GM23338 (cell line): ENCODE results near the gene FANCL. TPM values are rescaled to one million over a fixed set of nuclear protein-coding genes. Genes with fewer than 3 reads are reported as not detected.
"Not testable (repeated sequence)": the region's sequence is repeated elsewhere in the genome, so short reads cannot be mapped to it uniquely, and the experiment has no call there.

Source experiments
- ATAC-seq: fragments of 200-7000 bp; cut with Tn5 transposase; 3 replicates; pipeline ENCODE4 v1.9.1; 2020
- DNase-seq: peaks from one replicate; pipeline ENCODE4 v3.0.0-alpha.2; 2015; ENCODE audit warnings: low spot score
- H2AFZ ChIP-seq: fragments of 200-600 bp; sonication (generic); 2 replicates; pipeline ENCODE4 v1.8.0; 2016; ENCODE audit warnings: antibody characterized with exemption, mild to moderate bottlenecking, moderate library complexity
- H3F3A ChIP-seq: fragments of 200-600 bp; sonication (generic); replicated peaks from 2 replicates; pipeline ENCODE4 v1.8.0; 2017; ENCODE audit warnings: antibody characterized with exemption, mixed run types, low read depth
- H3K27ac ChIP-seq: fragments of 200-600 bp; sonication (generic); 2 replicates; pipeline ENCODE4 v1.6.1; 2016; ENCODE audit warnings: low read depth
- H3K27me3 ChIP-seq: fragments of 200-600 bp; sonication (generic); 2 replicates; pipeline ENCODE4 v1.8.0; 2016; ENCODE audit warnings: mild to moderate bottlenecking, mixed run types, moderate library complexity; ENCODE audit not compliant: insufficient read depth
- H3K36me3 ChIP-seq: fragments of 200-600 bp; sonication (generic); 2 replicates; pipeline ENCODE4 v1.8.0; 2016; ENCODE audit warnings: mild to moderate bottlenecking; ENCODE audit not compliant: insufficient read depth
- H3K4me1 ChIP-seq: fragments of 200-600 bp; sonication (generic); 2 replicates; pipeline ENCODE4 v1.8.0; 2016; ENCODE audit warnings: mild to moderate bottlenecking, moderate library complexity; ENCODE audit not compliant: insufficient read depth
- H3K4me2 ChIP-seq: fragments of 200-600 bp; sonication (generic); 2 replicates; pipeline ENCODE4 v1.7.1; 2017; ENCODE audit warnings: mixed run types
- H3K4me3 ChIP-seq: fragments of 200-600 bp; sonication (generic); 2 replicates; pipeline ENCODE4 v1.6.1; 2016; ENCODE audit warnings: mixed run types
- H3K79me2 ChIP-seq: fragments of 200-600 bp; sonication (generic); replicated peaks from 2 replicates; pipeline ENCODE4 v1.8.0; 2017; ENCODE audit warnings: mild to moderate bottlenecking; ENCODE audit not compliant: insufficient read depth
- H3K9me2 ChIP-seq: fragments of 200-600 bp; sonication (generic); 2 replicates; pipeline ENCODE4 v1.8.0; 2017; ENCODE audit not compliant: insufficient read depth
- H4K20me1 ChIP-seq: fragments of 200-600 bp; sonication (generic); replicated peaks from 2 replicates; pipeline ENCODE4 v1.8.0; 2017; ENCODE audit warnings: mild to moderate bottlenecking; ENCODE audit not compliant: insufficient read depth
- H3K27ac Mint-ChIP-seq: 2 replicates; pipeline ENCODE4 v1.8.0; 2020; ENCODE audit warnings: inconsistent platforms, mild to moderate bottlenecking, moderate library complexity, mixed read lengths
- H3K27me3 Mint-ChIP-seq: 3 replicates; pipeline ENCODE4 v1.8.0; 2022; ENCODE audit warnings: low read depth, mild to moderate bottlenecking, moderate library complexity, mixed read lengths, inconsistent platforms; ENCODE audit not compliant: insufficient read depth, poor library complexity
- H3K36me3 Mint-ChIP-seq: 3 replicates; pipeline ENCODE4 v1.8.0; 2021; ENCODE audit warnings: low read depth, mild to moderate bottlenecking, inconsistent platforms, moderate library complexity, mixed read lengths
- H3K4me1 Mint-ChIP-seq: 3 replicates; pipeline ENCODE4 v1.8.0; 2020; ENCODE audit warnings: mild to moderate bottlenecking, inconsistent platforms, mixed read lengths
- H3K4me3 Mint-ChIP-seq: 3 replicates; pipeline ENCODE4 v1.8.0; 2021; ENCODE audit warnings: moderate library complexity, mild to moderate bottlenecking, inconsistent platforms, mixed read lengths
- H3K9me3 Mint-ChIP-seq: 3 replicates; pipeline ENCODE4 v1.8.0; 2020; ENCODE audit warnings: moderate library complexity, mild to moderate bottlenecking, inconsistent platforms, mixed read lengths
- CREB1 ChIP-seq: fragments of 250-450 bp; sonication (Bioruptor Pico); IDR thresholded peaks from 2 replicates; pipeline ENCODE4 v1.5.0; 2020; ENCODE audit warnings: low read depth, mild to moderate bottlenecking, moderate library complexity
- CTCF ChIP-seq, 2 experiments: fragments of 200-600 bp in 1 of 2; sonication (generic) in 1 of 2; conservative IDR thresholded peaks; 2 replicates each; pipeline versions ENCODE4 v1.5.1 to v1.6.1; 2016 to 2017; ENCODE audit warnings: antibody characterized with exemption in 2 of 2, low read depth in 2 of 2, mild to moderate bottlenecking in 2 of 2, moderate library complexity in 1 of 2
- JUNB ChIP-seq: IDR thresholded peaks from one replicate; pipeline ENCODE4 v1.6.1; 2016; ENCODE audit warnings: antibody characterized with exemption; ENCODE audit not compliant: unreplicated experiment
- POLR2AphosphoS5 ChIP-seq: IDR thresholded peaks from 2 replicates; pipeline ENCODE4 v1.6.1; 2016; ENCODE audit warnings: antibody characterized with exemption, low read depth
- STAT1 ChIP-seq: IDR thresholded peaks from one replicate; pipeline ENCODE4 v1.6.1; 2016; ENCODE audit warnings: antibody characterized with exemption; ENCODE audit not compliant: unreplicated experiment
- ZNF114 ChIP-seq: fragments of 250-450 bp; sonication (Bioruptor Pico); IDR thresholded peaks from 2 replicates; pipeline ENCODE4 v1.5.0; 2020; ENCODE audit warnings: mild to moderate bottlenecking, moderate library complexity
- polyA plus RNA-seq: library from polyadenylated mRNA; unstranded; fragments of >200 nt; fragmentation: Nextera tagmentation; extraction: Ambion mirVana; gene quantifications from 2 replicates; pipeline ENCODE4 v1.2.1, GENCODE V29; 2016
- total RNA-seq: library from RNA; depleted of rRNA; stranded (reverse); fragments of >200 nt; shearing (Covaris generic); gene quantifications from 2 replicates; pipeline ENCODE4 v1.2.3, GENCODE V29; 2014

The FANCL gene
- total and polyA plus RNA-seq, 2 experiments from 2014 or later = 90.4 to 97.8 TPM

- H3K79me2 ChIP-seq = no peaks in the 10 kb centered on the region
- Mint-ChIP-seq H3K4me3 (no peak overlapping the region), H3K9me3 (peaks cover 22% of the 10 kb centered on the region), H3K27me3 (no peaks in the 10 kb centered on the region), H3K27ac (no peak overlapping the region), H3K36me3 (peaks cover 30% of the 10 kb centered on the region), H3K4me1 (no peaks in the 10 kb centered on the region)
- no peak overlapping the region for H2AFZ ChIP-seq
- no peak overlapping the region for H3K4me2 ChIP-seq
- H3K4me1 ChIP-seq = no peaks in the 10 kb centered on the region
- no peaks in the 10 kb centered on the region for H3F3A ChIP-seq
- DNase-seq = no peak
- no peak for ATAC-seq
- TF ChIP-seq CREB1 (CRISPR knock-in tag) = no peak
- TF ChIP-seq JUNB = no peak
- TF ChIP-seq POLR2AphosphoS5 = no peak
- no peak for TF ChIP-seq STAT1
- H3K36me3 ChIP-seq = no peaks in the 10 kb centered on the region
- no peaks in the 10 kb centered on the region for H3K9me2 ChIP-seq
- H3K4me3 ChIP-seq = no peak overlapping the region
- H4K20me1 ChIP-seq = no peaks in the 10 kb centered on the region
- no peak overlapping the region for H3K27ac ChIP-seq
- H3K27me3 ChIP-seq = no peaks in the 10 kb centered on the region
Observed at GRCh38 chr2:58122040-58122439, 119.1 kb downstream of the FANCL start.

- DNase-seq (no peak), ATAC-seq (no peak)
- Mint-ChIP-seq H3K27me3 (no peaks in the 10 kb centered on the region), H3K36me3 (peaks cover 40% of the 10 kb centered on the region), H3K27ac (no peak overlapping the region), H3K4me1 (no peaks in the 10 kb centered on the region), H3K9me3 (peaks cover 27% of the 10 kb centered on the region), H3K4me3 (no peak overlapping the region)
- Histone ChIP-seq H3K4me2 (no peak overlapping the region), H3K79me2 (no peaks in the 10 kb centered on the region), H3K36me3 (no peaks in the 10 kb centered on the region), H4K20me1 (no peaks in the 10 kb centered on the region), H3K4me3 (no peak overlapping the region), H3K4me1 (no peaks in the 10 kb centered on the region), H3K27me3 (no peaks in the 10 kb centered on the region), H3K9me2 (no peaks in the 10 kb centered on the region), H3F3A (no peaks in the 10 kb centered on the region), H2AFZ (no peak overlapping the region), H3K27ac (no peak overlapping the region)
- TF ChIP-seq CTCF (conservative IDR thresholded peaks at IDR 0.05; ENCODE audit: low read depth in 2 of 2) (0 out of 4 replicates have a peak, but pooled peaks of 1 of the 2 experiments have one; percentile 1), ZNF114 (CRISPR knock-in tag) (no peak)
Observed at GRCh38 chr2:58120626-58121229, 120.4 kb downstream of the FANCL start.

- peak; percentile 23 for DNase-seq
Observed at GRCh38 chr2:58113563-58113962, 127.6 kb downstream of the FANCL start.

More at GRCh38 chr2:58113563-58113962, 127.6 kb downstream of the FANCL start:
- H4K20me1 ChIP-seq, H3K9me2 ChIP-seq, H3K79me2 ChIP-seq, H3K27me3 ChIP-seq, H3F3A ChIP-seq, H3K27me3 Mint-ChIP-seq, H3K4me1 ChIP-seq, ATAC-seq, H3K36me3 ChIP-seq, H2AFZ ChIP-seq, H3K27ac ChIP-seq, H3K4me1 Mint-ChIP-seq, H3K4me3 Mint-ChIP-seq, H3K4me3 ChIP-seq, H3K4me2 ChIP-seq: not testable (repeated sequence)
- Mint-ChIP-seq H3K9me3 (peaks cover 20% of the 10 kb centered on the region), H3K36me3 (peaks cover 32% of the 10 kb centered on the region), H3K27ac (peak overlapping the region; percentile 31)
